Stimulated activated CD8-positive, alpha-beta memory T cell treated with anti-CD3 and anti-CD28 coated beads, Interleukin-7, amount 100 ng/mL, for 4 hours (primary cell): ENCODE results near the gene TALDO1.

Source experiments
- DNase-seq, 2 donors: peaks; one replicate each; pipeline ENCODE4 v3.0.0-alpha.2; 2020; ENCODE audit warnings: low read depth in 2 of 2

TALDO1 gene

GRCh38 chr11:769887-770641 is 22.8 kb downstream of the TALDO1 start:
- DNase-seq = no peak

GRCh38 chr11:770642-771616 is 23.7 kb downstream of the TALDO1 start:
- DNase-seq = no peak

GRCh38 chr11:771617-772204 is 24.4 kb downstream of the TALDO1 start:
- DNase-seq = no peak

- no peak for DNase-seq
Measured at GRCh38 chr11:772429-773390, 25.4 kb downstream of the TALDO1 start.

GRCh38 chr11:773425-773824 is 26.2 kb downstream of the TALDO1 start:
- DNase-seq = no peak

- DNase-seq = no peak
Measured at GRCh38 chr11:773830-774229, 26.6 kb downstream of the TALDO1 start.

- DNase-seq = no peak
Measured at GRCh38 chr11:774873-775592, 27.8 kb downstream of the TALDO1 start.

GRCh38 chr11:776263-776560 is 28.9 kb downstream of the TALDO1 start:
- DNase-seq = no peak

GRCh38 chr11:776561-777287 is 29.5 kb downstream of the TALDO1 start:
- DNase-seq = no peak

- peak; percentile 82 to 91 for DNase-seq
Measured at GRCh38 chr11:777288-778255, 30.3 kb downstream of the TALDO1 start, which contains the start of gene GATD1. TSS of gene GATD1 (minus strand) at chr11:777487. CDS start at chr11:777462, 25 bp downstream.

GRCh38 chr11:778976-779954 is 32.0 kb downstream of the TALDO1 start:
- DNase-seq = no peak

- DNase-seq = no peak
Measured at GRCh38 chr11:779955-780532, 32.8 kb downstream of the TALDO1 start.

GRCh38 chr11:782264-783174 is 35.3 kb downstream of the TALDO1 start:
- DNase-seq = no peak

- DNase-seq = no peak
Measured at GRCh38 chr11:783581-784015, 36.3 kb downstream of the TALDO1 start.

GRCh38 chr11:786235-787083 is 39.2 kb downstream of the TALDO1 start:
- no peak for DNase-seq
